Activated T-cell treated with anti-CD3 and anti-CD28 coated beads for 1 hour (primary cell): ENCODE measurements around the gene DDX1.

ENCODE experiments used
- DNase-seq: peaks from one replicate; pipeline ENCODE4 v3.0.0-alpha.2; 2020; ENCODE audit warnings: low read depth

The DDX1 gene

GRCh38 chr2:15664273-15665066, 72.8 kb downstream of the DDX1 start:
- no peak for DNase-seq

- DNase-seq: no peak
Observed at GRCh38 chr2:15665067-15665942, 73.6 kb downstream of the DDX1 start.

- no peak for DNase-seq
Observed at GRCh38 chr2:15665943-15666460, 74.3 kb downstream of the DDX1 start.

- no peak for DNase-seq
Observed at GRCh38 chr2:15666861-15667808, 75.5 kb downstream of the DDX1 start.

GRCh38 chr2:15667809-15668556, 76.3 kb downstream of the DDX1 start:
- DNase-seq: no peak

GRCh38 chr2:15668611-15669305, 77.1 kb downstream of the DDX1 start:
- no peak for DNase-seq

- no peak for DNase-seq
Observed at GRCh38 chr2:15669375-15669910, 77.8 kb downstream of the DDX1 start.

GRCh38 chr2:15670469-15670868, 78.8 kb downstream of the DDX1 start:
- DNase-seq: no peak

GRCh38 chr2:15670981-15671380, 79.3 kb downstream of the DDX1 start:
- no peak for DNase-seq

GRCh38 chr2:15671409-15671808, 79.7 kb downstream of the DDX1 start:
- no peak for DNase-seq

GRCh38 chr2:15671842-15672815, 80.5 kb downstream of the DDX1 start:
- no peak for DNase-seq

GRCh38 chr2:15672961-15673918, 81.6 kb downstream of the DDX1 start:
- DNase-seq: no peak

- no peak for DNase-seq
Observed at GRCh38 chr2:15673919-15674636, 82.4 kb downstream of the DDX1 start.

GRCh38 chr2:15674637-15675455, 83.2 kb downstream of the DDX1 start:
- DNase-seq: no peak

GRCh38 chr2:15675456-15676195, 84.0 kb downstream of the DDX1 start:
- no peak for DNase-seq
